ENCODE data around the gene VAV2.

VAV2 gene

GRCh38 chr9:133791735-133792649 lies 200.1 kb downstream of the VAV2 start:
- in situ Hi-C loops (cut with MboI; ENCODE audit: low sequenced_read_pairs): loop anchor here (25.0 kb wide), 1 partner anchor 320 kb away; no protein-coding TSS in a partner anchor

DNA sequence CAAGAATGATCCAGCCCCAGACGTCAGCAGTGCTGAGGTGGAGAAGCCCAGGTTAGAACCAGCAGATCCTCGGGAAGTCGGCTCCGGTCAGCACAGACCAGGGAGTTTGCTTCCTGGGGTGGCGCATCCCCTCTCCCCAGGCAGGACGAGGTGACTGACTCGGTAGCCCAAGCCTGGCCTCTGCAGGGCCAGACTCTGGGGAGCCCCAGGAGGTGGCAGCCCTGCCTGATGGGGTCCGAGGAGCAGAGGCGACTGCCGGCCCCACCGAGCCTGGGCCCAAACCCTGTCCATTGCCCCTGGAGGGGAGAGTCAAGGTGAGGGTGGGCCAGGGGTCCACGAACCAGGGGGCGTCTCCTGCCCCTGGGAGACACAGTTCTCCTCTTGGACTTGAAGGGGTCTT lies 201.1 kb downstream of the VAV2 start:
- in situ Hi-C loops (cut with MboI; ENCODE audit: low sequenced_read_pairs): loop anchor here (25.0 kb wide), 1 partner anchor 321 kb away; no protein-coding TSS in a partner anchor

DNA sequence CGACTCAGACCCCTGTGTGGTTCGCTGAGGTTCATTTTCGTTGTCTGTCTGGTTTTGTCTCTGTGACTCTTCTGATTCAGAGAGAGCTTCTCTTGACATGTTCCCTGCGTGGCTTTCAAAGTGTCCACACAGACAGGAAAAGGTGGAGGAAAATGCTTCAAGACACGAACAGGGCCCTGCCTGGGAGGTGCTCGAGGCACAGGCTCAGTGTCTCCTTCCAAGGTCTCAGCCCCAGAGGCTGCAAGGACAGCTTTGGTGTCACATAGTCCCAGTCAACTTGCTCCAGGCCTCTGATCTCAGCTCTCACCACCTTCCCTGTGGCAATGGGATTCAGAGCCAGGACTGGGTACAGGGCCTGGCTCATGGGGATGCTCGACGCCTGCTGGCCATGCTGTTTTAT lies 202.3 kb downstream of the VAV2 start:
- in situ Hi-C loops (cut with MboI; ENCODE audit: low sequenced_read_pairs): loop anchor here (10.0 to 25.0 kb wide), 2 partner anchors 205 to 323 kb away; partner anchors contain the start of gene VAV2

DNA sequence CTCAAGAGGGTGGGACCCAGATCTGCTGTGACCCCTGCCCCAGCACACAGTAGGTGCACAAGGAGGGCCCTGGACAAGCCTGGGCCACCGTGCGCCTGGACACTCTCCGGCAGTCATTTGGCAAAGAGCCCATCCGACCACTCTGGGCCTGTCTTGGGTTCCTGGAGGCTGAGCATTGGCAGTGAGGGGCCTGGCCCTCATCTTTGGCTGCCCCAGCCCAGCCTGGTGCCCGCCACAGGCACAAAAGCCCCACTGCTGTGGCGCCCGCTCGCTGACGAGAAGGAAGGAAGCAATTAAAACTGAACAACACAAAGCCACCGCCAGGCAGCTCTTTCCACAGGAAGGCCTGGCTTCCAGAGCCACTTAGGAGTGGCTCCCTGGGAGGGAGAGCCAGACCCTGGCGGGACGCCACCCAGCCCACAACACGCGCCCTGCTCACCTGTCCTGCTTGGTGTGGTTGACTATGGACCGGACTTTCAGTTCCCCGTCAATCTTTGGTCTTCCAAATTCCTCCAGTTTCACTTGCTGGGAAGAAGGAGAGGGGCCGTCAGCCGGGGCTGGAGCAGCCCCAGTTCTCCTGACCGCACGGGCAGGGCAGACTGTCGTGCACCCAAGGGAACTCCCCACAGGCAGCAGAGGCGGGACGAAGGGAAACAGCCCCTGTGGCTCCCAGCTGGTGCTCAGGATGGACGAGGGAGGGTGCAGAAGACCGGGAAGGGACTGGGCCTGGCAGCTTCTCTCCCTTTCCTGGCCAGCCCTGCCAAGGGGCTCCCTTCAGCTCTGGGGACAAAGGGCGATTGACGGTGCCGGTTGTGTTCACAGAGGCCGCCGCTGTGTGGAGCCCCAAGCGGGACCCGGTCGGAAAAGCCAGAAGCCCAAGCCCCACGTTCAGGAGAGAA lies 203.1 kb downstream of the VAV2 start:
- in situ Hi-C loops (cut with MboI; ENCODE audit: low sequenced_read_pairs): loop anchor here (10.0 to 25.0 kb wide), 2 partner anchors 206 to 323 kb away; partner anchors contain the start of gene VAV2

- in situ Hi-C loops (cut with MboI; ENCODE audit: low sequenced_read_pairs): loop anchor here (10.0 to 25.0 kb wide), 2 partner anchors 207 to 324 kb away; partner anchors contain the start of gene VAV2
Measured at GRCh38 chr9:133788045-133788818, 203.9 kb downstream of the VAV2 start.

- in situ Hi-C loops (cut with MboI; ENCODE audit: low sequenced_read_pairs): loop anchor here (10.0 to 25.0 kb wide), 2 partner anchors 207 to 325 kb away; partner anchors contain the start of gene VAV2
Measured at GRCh38 chr9:133787754-133788025, 204.4 kb downstream of the VAV2 start.

- in situ Hi-C loops (cut with MboI; ENCODE audit: low sequenced_read_pairs): loop anchor here (10.0 to 25.0 kb wide), 2 partner anchors 208 to 325 kb away; partner anchors contain the start of gene VAV2
Measured at GRCh38 chr9:133786907-133787753, 205.0 kb downstream of the VAV2 start.

- in situ Hi-C loops (cut with MboI; ENCODE audit: low sequenced_read_pairs): loop anchor here (10.0 to 25.0 kb wide), 2 partner anchors 208 to 326 kb away; partner anchors contain the start of gene VAV2
Measured at GRCh38 chr9:133786371-133786753, 205.8 kb downstream of the VAV2 start.

GRCh38 chr9:133785753-133786370 lies 206.3 kb downstream of the VAV2 start:
- in situ Hi-C loops (cut with MboI; ENCODE audit: low sequenced_read_pairs): loop anchor here (10.0 to 25.0 kb wide), 2 partner anchors 209 to 326 kb away; partner anchors contain the start of gene VAV2

- in situ Hi-C loops (cut with MboI; ENCODE audit: low sequenced_read_pairs): loop anchor here (10.0 to 25.0 kb wide), 2 partner anchors 210 to 327 kb away; partner anchors contain the start of gene VAV2
Measured at GRCh38 chr9:133784731-133785561, 207.2 kb downstream of the VAV2 start.

DNA sequence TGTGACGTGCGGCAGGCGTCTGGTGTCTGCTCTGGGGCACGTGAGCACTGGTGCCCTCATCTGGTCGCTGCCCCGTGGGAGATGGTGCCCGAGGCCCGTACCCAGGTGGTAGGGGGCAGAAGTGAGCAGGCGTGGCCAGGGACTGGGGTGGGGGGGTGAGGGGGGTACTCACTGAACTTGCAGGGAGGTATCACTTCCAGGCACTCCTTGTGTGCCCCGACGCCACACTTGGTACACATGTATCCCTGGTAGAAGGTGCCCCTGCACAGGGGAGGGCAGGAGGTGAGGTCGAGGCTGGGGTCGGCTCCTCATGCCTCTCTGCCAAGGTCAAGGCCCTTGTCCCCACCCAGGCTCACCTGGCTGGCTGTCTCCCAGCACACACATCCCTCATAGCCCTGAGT lies 208.8 kb downstream of the VAV2 start:
- in situ Hi-C loops (cut with MboI; ENCODE audit: low sequenced_read_pairs): loop anchor here (10.0 to 25.0 kb wide), 2 partner anchors 211 to 329 kb away; partner anchors contain the start of gene VAV2

DNA sequence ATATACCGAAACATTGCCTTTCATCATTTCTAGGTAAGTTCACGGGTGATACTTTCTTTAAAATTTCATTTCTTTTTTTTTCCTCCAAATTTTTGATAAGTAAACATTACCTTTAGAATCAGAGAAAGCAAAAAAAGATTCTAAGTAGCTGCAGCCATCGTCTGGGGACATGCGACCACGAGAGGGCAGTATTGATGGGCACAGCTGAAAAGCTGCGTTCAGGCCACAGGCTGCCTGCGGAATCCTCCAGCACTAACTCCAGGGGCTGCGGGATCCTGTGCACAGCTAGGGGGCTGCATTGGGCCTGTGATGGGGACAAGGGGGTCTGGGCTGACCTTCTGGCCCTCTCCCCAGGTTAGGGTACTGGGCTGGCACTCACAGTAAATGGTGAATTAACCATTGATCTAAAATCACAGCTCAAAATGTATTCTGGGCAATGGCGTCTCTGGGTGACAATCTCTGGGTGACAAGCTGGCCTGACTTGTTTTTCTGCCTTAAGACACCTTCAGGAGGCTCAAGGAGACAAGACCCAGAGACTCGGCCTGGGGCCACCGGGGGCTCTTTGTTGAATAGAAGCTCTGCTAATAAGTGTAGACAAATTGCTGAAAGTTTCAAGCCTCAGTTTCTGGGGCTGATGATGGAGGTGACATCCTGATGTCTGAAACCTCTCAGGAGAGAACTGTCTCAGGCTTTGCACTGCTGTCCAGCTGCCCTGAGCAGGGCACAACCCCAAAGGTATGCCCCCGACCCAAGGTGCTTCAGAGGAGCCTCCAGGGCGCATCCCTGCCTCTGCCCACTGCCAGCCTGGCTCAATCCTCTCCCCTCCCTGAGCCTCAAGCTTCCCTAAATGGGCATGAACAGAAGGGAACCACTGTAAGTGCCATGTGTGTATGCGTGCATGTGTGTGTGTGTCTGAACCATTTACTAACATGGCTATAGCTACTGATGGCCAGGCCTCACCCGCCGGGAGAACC lies 209.7 kb downstream of the VAV2 start:
- in situ Hi-C loops (cut with MboI; ENCODE audit: low sequenced_read_pairs): loop anchor here (10.0 to 25.0 kb wide), 2 partner anchors 212 to 330 kb away; partner anchors contain the start of gene VAV2

GRCh38 chr9:133781828-133782135 lies 210.3 kb downstream of the VAV2 start:
- in situ Hi-C loops (cut with MboI; ENCODE audit: low sequenced_read_pairs): loop anchor here (10.0 to 25.0 kb wide), 2 partner anchors 213 to 331 kb away; partner anchors contain the start of gene VAV2

DNA sequence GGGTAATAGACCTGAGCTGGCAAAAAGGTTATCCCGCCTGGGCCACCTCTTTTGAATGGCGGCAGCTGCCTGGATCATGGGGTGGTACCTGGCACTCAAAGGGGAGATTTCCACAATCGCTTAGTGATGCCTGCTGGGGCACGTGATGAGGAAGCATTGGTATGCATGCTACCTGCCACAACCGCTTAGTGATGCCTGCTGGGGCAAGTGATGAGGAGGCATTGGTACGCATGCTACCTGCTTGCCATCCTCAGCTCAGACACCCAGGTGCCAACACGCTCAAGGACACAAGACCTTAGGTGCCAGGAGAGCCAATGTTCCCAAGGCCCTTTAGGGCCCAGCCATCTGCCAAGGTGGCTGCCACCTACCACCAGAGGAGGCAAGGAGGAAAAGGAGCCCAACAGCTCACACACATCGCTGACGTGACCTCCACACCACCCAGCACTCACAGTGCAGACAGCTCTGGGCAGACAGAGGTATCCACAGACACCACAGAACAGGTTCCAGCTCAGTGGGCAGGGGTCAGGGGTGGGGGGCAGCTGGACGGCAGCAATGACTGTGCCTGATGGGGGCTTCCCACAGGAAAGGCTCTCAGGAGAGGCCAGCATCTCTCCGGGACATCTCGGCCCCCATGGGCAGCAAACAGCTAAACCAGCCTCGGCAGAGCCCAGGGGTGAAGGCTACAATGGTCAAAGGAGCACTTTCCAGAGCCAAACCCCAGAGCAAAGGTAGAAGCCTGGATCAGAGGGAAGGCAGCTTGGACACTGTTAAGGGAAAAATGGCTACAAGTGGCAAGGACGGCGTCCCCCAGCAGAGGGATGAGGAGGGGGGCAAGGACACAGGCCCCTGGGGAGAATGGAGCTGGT lies 210.9 kb downstream of the VAV2 start:
- in situ Hi-C loops (cut with MboI; ENCODE audit: low sequenced_read_pairs): loop anchor here (10.0 to 25.0 kb wide), 2 partner anchors 214 to 331 kb away; partner anchors contain the start of gene VAV2

DNA sequence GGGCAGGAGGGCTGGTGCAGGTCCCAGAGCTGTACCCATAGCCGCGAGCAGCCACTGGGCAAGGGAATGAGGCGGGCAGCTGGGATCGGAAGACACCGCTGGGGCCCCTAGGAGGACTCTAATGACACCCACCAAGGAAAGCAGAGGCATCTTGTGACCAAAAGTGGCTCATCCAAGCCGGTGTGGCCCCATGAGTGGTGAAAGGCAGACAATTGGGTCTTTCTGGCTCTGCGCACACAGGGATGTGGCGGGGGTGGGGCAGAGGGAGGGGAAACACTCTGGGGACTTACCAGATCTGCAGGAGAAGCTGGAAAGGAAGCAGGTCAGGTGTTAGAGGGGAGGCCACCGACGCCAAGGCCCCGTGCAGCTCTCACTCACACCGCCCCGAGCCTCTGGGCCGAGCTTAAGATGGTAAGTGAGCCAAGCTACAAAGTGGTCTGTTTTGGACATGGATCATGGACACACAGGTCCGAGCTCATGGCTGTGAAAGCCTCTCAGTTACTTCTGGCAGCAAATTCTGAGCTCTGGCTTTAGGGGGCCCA lies 211.6 kb downstream of the VAV2 start:
- in situ Hi-C loops (cut with MboI; ENCODE audit: low sequenced_read_pairs): loop anchor here (10.0 to 25.0 kb wide), 2 partner anchors 214 to 332 kb away; partner anchors contain the start of gene VAV2

Data from HL-60/S4 treated with phorbol 12-myristate 13-acetate at 8.2 ng/mL for 4 days and 3 days (cell line).